ENCODE data around the gene NSG2. TPM values are rescaled to one million over a fixed set of nuclear protein-coding genes. Genes with fewer than 3 reads are reported as not detected.

NSG2 gene
- total RNA-seq, 2 experiments from 2014 or later: not detected

GRCh38 chr5:174155706-174156105, 110.2 kb downstream of the NSG2 start:
- CTCF ChIA-PET (ENCODE audit: unreplicated experiment): no interaction called here
- TF ChIP-seq EZH2phosphoT487 (IDR thresholded peaks at IDR 0.05; ENCODE audit: borderline replicate concordance, low read depth, low read length) (no peak), CTCF (conservative IDR thresholded peaks at IDR 0.05; ENCODE audit: low read length) (no peak)

GRCh38 chr5:174157048-174157447, 111.5 kb downstream of the NSG2 start:
- Histone ChIP-seq H3K9me2 (ENCODE audit: insufficient read depth, low read length) (no peaks in the 10 kb centered on the region), H3K79me2 (ENCODE audit: insufficient read depth, low read depth, low read length) (no peaks in the 10 kb centered on the region), H3K36me3 (ENCODE audit: insufficient read depth, low read length) (no peaks in the 10 kb centered on the region), H3K9me3 (ENCODE audit: low read length) (peaks cover 8% of the 10 kb centered on the region; the same call in 1 of the 2 replicates), H2AFZ (ENCODE audit: low read length) (no peak overlapping the region), H3K4me1 (ENCODE audit: insufficient read depth, low read length, poor library complexity, severe bottlenecking) (no peaks in the 10 kb centered on the region), H3K4me3 (ENCODE audit: low read depth, low read length, poor library complexity, severe bottlenecking) (no peak overlapping the region), H3K27ac (ENCODE audit: low read depth, low read length, poor library complexity, severe bottlenecking) (no peak overlapping the region), H3K4me2 (ENCODE audit: low read length) (no peak overlapping the region), H4K20me1 (ENCODE audit: insufficient read depth, low read length) (no peaks in the 10 kb centered on the region)
- POLR2A ChIA-PET: interaction anchor here (0.6 kb wide), 1 partner anchor 618 kb away, joined by 4 read pairs; no protein-coding TSS in a partner anchor
- BruUV-seq (replicated peaks): no TSS peak
- no peak for TF ChIP-seq EZH2phosphoT487 (IDR thresholded peaks at IDR 0.05; ENCODE audit: borderline replicate concordance, low read depth, low read length)
- TF ChIP-seq CTCF (conservative IDR thresholded peaks at IDR 0.05; ENCODE audit: low read length): no peak
- DNase-seq (ENCODE audit: low spot score): no peak
- intact Hi-C loops (cut with micrococcal nuclease; ENCODE audit: unreplicated experiment): no loop called here
- CTCF ChIA-PET (ENCODE audit: unreplicated experiment): no interaction called here

More at GRCh38 chr5:174155706-174156105, 110.2 kb downstream of the NSG2 start:
- intact Hi-C loops (cut with micrococcal nuclease; ENCODE audit: unreplicated experiment): no loop called here
- BruUV-seq (replicated peaks): no TSS peak
- POLR2A ChIA-PET: no interaction called here
- no peaks in the 10 kb centered on the region for H3K79me2 ChIP-seq (ENCODE audit: insufficient read depth, low read depth, low read length)
- H3K36me3 ChIP-seq (ENCODE audit: insufficient read depth, low read length): no peaks in the 10 kb centered on the region
- no peaks in the 10 kb centered on the region for H3K9me2 ChIP-seq (ENCODE audit: insufficient read depth, low read length)
- peaks cover 8% of the 10 kb centered on the region; the same call in 1 of the 2 replicates for H3K9me3 ChIP-seq (ENCODE audit: low read length)
- DNase-seq (ENCODE audit: low spot score): no peak
- no peak overlapping the region for H3K4me2 ChIP-seq (ENCODE audit: low read length)
- H2AFZ ChIP-seq (ENCODE audit: low read length): no peak overlapping the region
- no peaks in the 10 kb centered on the region for H3K4me1 ChIP-seq (ENCODE audit: insufficient read depth, low read length, poor library complexity, severe bottlenecking)
- H3K4me3 ChIP-seq (ENCODE audit: low read depth, low read length, poor library complexity, severe bottlenecking): no peak overlapping the region
- no peak overlapping the region for H3K27ac ChIP-seq (ENCODE audit: low read depth, low read length, poor library complexity, severe bottlenecking)
- no peaks in the 10 kb centered on the region for H4K20me1 ChIP-seq (ENCODE audit: insufficient read depth, low read length)

Other genes with a start within 250 kb of the NSG2 start
- gene CPEB4, start 157.4 kb upstream of the NSG2 start, total RNA-seq (2014; rRNA removed; shearing (Covaris generic)): 11.8 and 12.6 TPM in 2 replicates
- 21.5 and 31.8 TPM in 2 replicates for gene CPEB4, start 157.4 kb upstream of the NSG2 start, total RNA-seq (2022)
- not detected in 2 replicates for gene C5orf47, start 56.5 kb upstream of the NSG2 start, total RNA-seq (2014; rRNA removed; shearing (Covaris generic))
- gene C5orf47, start 56.5 kb upstream of the NSG2 start, total RNA-seq (2022): not detected in 2 replicates